Measurements from ENCODE around the gene TRAF2. TPM values are rescaled to one million over a fixed set of nuclear protein-coding genes. Genes with fewer than 3 reads are reported as not detected.

The TRAF2 gene
- total RNA-seq, 2 experiments from 2014 or later: 10.6 to 11.6 TPM

GRCh38 chr9:136953771-136954269, 67.5 kb downstream of the TRAF2 start:
- intact Hi-C loops (cut with DNase I, micrococcal nuclease): loop anchor here in 1 of 2 experiments (10.0 kb wide), 1 partner anchor 829 kb away; no protein-coding TSS in a partner anchor
- POLR2A ChIA-PET: no interaction called here
- no peak overlapping the region for H3K27ac Mint-ChIP-seq
- CTCF ChIA-PET: interaction anchor here (1.5 kb wide), 1 partner anchor 112 kb away, joined by 3 read pairs; the partner anchor contains the start of gene AJM1
- DNase-seq (peak in 1 of 14 experiments; percentile 5), ATAC-seq (ENCODE audit: poor library complexity) (no peak)
- H3K4me3 Mint-ChIP-seq: no peak overlapping the region
- H3K4me1 Mint-ChIP-seq (ENCODE audit: low read depth): peaks cover 5% of the 10 kb centered on the region
- no peak overlapping the region for H3K4me3 ChIP-seq (ENCODE audit: low read length)
- H3K9me3 ChIP-seq (ENCODE audit: control insufficient read depth in 1 of 2, insufficient read depth in 1 of 2, low read length in 2 of 2): peaks cover 0 to 3% of the 10 kb centered on the region in 2 experiments
- H3K27me3 ChIP-seq (ENCODE audit: control insufficient read depth in 1 of 2, insufficient read depth in 2 of 2, low read length in 2 of 2): no peaks in the 10 kb centered on the region
- no peak overlapping the region for H3K27ac ChIP-seq (ENCODE audit: low read depth in 1 of 2, low read length in 2 of 2)
- no peaks in the 10 kb centered on the region for H3K36me3 ChIP-seq (ENCODE audit: insufficient read depth, low read length)
- no peaks in the 10 kb centered on the region for H3K36me3 Mint-ChIP-seq (ENCODE audit: low read depth)
- peaks cover 35% of the 10 kb centered on the region for H3K4me1 ChIP-seq (ENCODE audit: insufficient read depth, low read length)
- no peak for TF ChIP-seq CTCF (IDR thresholded peaks at IDR 0.05)
- no peaks in the 10 kb centered on the region for H3K27me3 Mint-ChIP-seq
- H3K9me3 Mint-ChIP-seq: peaks cover 2% of the 10 kb centered on the region

GRCh38 chr9:136954270-136955083, 68.2 kb downstream of the TRAF2 start:
- CTCF ChIA-PET: no interaction called here
- Histone ChIP-seq H3K27me3 (ENCODE audit: control insufficient read depth in 1 of 2, insufficient read depth in 2 of 2, low read length in 2 of 2) (no peaks in the 10 kb centered on the region), H3K4me1 (ENCODE audit: insufficient read depth, low read length) (peaks cover 35% of the 10 kb centered on the region), H3K4me3 (ENCODE audit: low read length) (no peak overlapping the region), H3K36me3 (ENCODE audit: insufficient read depth, low read length) (no peaks in the 10 kb centered on the region), H3K27ac (ENCODE audit: low read depth in 1 of 2, low read length in 2 of 2) (no peak overlapping the region), H3K9me3 (ENCODE audit: control insufficient read depth in 1 of 2, insufficient read depth in 1 of 2, low read length in 2 of 2) (peaks cover 0 to 3% of the 10 kb centered on the region in 2 experiments)
- H3K9me3 Mint-ChIP-seq: peaks cover 2% of the 10 kb centered on the region
- DNase-seq (no peak), ATAC-seq (ENCODE audit: poor library complexity) (no peak)
- TF ChIP-seq CTCF (IDR thresholded peaks at IDR 0.05): no peak
- H3K4me3 Mint-ChIP-seq: peak overlapping the region; percentile 39
- POLR2A ChIA-PET: no interaction called here
- H3K27ac Mint-ChIP-seq: no peak overlapping the region
- H3K36me3 Mint-ChIP-seq (ENCODE audit: low read depth): no peaks in the 10 kb centered on the region
- H3K4me1 Mint-ChIP-seq (ENCODE audit: low read depth): peaks cover 5% of the 10 kb centered on the region
- intact Hi-C loops (cut with DNase I, micrococcal nuclease): loop anchor here in 1 of 2 experiments (10.0 kb wide), 1 partner anchor 830 kb away; no protein-coding TSS in a partner anchor
- no peaks in the 10 kb centered on the region for H3K27me3 Mint-ChIP-seq

GRCh38 chr9:136955202-136955942, 69.1 kb downstream of the TRAF2 start:
- Mint-ChIP-seq H3K4me1 (ENCODE audit: low read depth) (peaks cover 5% of the 10 kb centered on the region), H3K27ac (no peak overlapping the region)
- CTCF ChIA-PET: no interaction called here

More at GRCh38 chr9:136955202-136955942, 69.1 kb downstream of the TRAF2 start:
- no peaks in the 10 kb centered on the region for H3K36me3 ChIP-seq (ENCODE audit: insufficient read depth, low read length)
- no peak overlapping the region for H3K4me3 ChIP-seq (ENCODE audit: low read length)
- ATAC-seq (ENCODE audit: poor library complexity): no peak
- no peaks in the 10 kb centered on the region for H3K27me3 ChIP-seq (ENCODE audit: control insufficient read depth in 1 of 2, insufficient read depth in 2 of 2, low read length in 2 of 2)
- peaks cover 0 to 3% of the 10 kb centered on the region in 2 experiments for H3K9me3 ChIP-seq (ENCODE audit: control insufficient read depth in 1 of 2, insufficient read depth in 1 of 2, low read length in 2 of 2)
- peaks cover 2% of the 10 kb centered on the region for H3K9me3 Mint-ChIP-seq
- no peaks in the 10 kb centered on the region for H3K36me3 Mint-ChIP-seq (ENCODE audit: low read depth)
- no peaks in the 10 kb centered on the region for H3K27me3 Mint-ChIP-seq
- peak overlapping the region; percentile 20 for H3K4me3 Mint-ChIP-seq
- no peak for DNase-seq
- no peak for TF ChIP-seq CTCF (IDR thresholded peaks at IDR 0.05)
- H3K4me1 ChIP-seq (ENCODE audit: insufficient read depth, low read length): peaks cover 38% of the 10 kb centered on the region
- intact Hi-C loops (cut with DNase I, micrococcal nuclease): loop anchor here in 1 of 2 experiments (10.0 kb wide), 1 partner anchor 831 kb away; no protein-coding TSS in a partner anchor
- POLR2A ChIA-PET: no interaction called here
- no peak overlapping the region for H3K27ac ChIP-seq (ENCODE audit: low read depth in 1 of 2, low read length in 2 of 2)

All from CD4-positive, alpha-beta T cell (primary cell).